Frontal cortex (tissue), 1 donor: ENCODE data around the gene RBAK. TPM values are rescaled to one million over a fixed set of nuclear protein-coding genes. Genes with fewer than 3 reads are reported as not detected.

Experiments used
- small RNA-seq: library from RNA; depleted of rRNA; stranded (forward); fragments of <200 nt; gene quantifications from one replicate; pipeline ENCODE3, GENCODE V24; 2014
- total RNA-seq: library from RNA; depleted of rRNA; stranded (reverse); fragments of >200 nt; gene quantifications from one replicate; pipeline ENCODE4 v1.2.3, GENCODE V29; 2014

Gene RBAK
- total RNA-seq, 1 donor from 2014 or later, result 13.5 TPM

Small RNA genes lying within 50 kb of the gene (small RNA-seq; reads per million reads assigned to genes)
- not detected for gene AC092032.1

Other genes starting within 250 kb of the RBAK start
- 0.82 TPM for gene PAPOLB, start 183.8 kb upstream of the RBAK start, total RNA-seq
- 3.3 TPM for gene RADIL, start 162.1 kb upstream of the RBAK start, total RNA-seq
- 2.4 TPM for gene MMD2, start 86.7 kb upstream of the RBAK start, total RNA-seq
- 40.4 TPM for gene WIPI2, start 144.4 kb downstream of the RBAK start, total RNA-seq
- 14.7 TPM for gene SLC29A4, start 237.1 kb downstream of the RBAK start, total RNA-seq